ENCODE measurements around the gene EXOC7.

GRCh38 chr17:76050538-76051467, 52.8 kb downstream of the EXOC7 start:
- TF ChIP-seq CTCF (optimal IDR thresholded peaks at IDR 0.05 in 1 of 3, IDR thresholded peaks at IDR 0.05 in 1 of 3, conservative IDR thresholded peaks at IDR 0.05 in 1 of 3; ENCODE audit: extremely low read depth in 1 of 3, insufficient read depth in 2 of 3, low read length in 3 of 3) (no peak), EZH2 (IDR thresholded peaks at IDR 0.05; ENCODE audit: low read length) (no peak)

All from keratinocyte (primary cell).